Raji (cell line): ENCODE results near the gene SPSB4.

Source experiments
- POLR2A ChIP-seq: IDR thresholded peaks from 2 replicates; pipeline ENCODE4 v1.6.1; 2011; ENCODE audit warnings: low read depth, low read length, control low read depth; ENCODE audit not compliant: insufficient read depth

The SPSB4 gene

GRCh38 chr3:141049681-141050080 lies 1.5 kb upstream of the SPSB4 start:
- TF ChIP-seq POLR2A: no peak

GRCh38 chr3:141051443-141052200 lies 475 bp downstream of the SPSB4 start:
- no peak for TF ChIP-seq POLR2A

- no peak for TF ChIP-seq POLR2A
Observed at GRCh38 chr3:141052201-141053069, 1.3 kb downstream of the SPSB4 start.

DNA sequence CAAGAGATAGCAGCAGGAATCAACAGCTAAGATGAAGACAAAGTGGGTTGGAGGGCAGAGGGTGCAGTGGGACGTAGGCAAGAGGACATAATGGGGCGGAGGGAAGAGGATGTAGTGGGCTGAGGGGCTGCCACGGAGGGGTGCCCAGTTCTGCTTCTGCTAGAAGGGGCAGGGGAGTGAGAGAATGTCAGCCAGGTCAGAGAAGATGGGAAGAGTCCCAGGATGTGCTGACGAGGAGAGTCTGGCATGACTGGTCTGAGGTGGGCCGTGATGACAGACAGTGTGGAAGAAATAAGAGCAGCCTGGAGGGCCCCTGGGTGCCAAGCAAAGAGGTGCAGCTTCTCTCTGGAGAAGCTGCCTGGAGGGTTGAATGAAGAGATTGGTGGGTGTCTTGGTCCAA lies 4.0 kb downstream of the SPSB4 start:
- TF ChIP-seq POLR2A: no peak

DNA sequence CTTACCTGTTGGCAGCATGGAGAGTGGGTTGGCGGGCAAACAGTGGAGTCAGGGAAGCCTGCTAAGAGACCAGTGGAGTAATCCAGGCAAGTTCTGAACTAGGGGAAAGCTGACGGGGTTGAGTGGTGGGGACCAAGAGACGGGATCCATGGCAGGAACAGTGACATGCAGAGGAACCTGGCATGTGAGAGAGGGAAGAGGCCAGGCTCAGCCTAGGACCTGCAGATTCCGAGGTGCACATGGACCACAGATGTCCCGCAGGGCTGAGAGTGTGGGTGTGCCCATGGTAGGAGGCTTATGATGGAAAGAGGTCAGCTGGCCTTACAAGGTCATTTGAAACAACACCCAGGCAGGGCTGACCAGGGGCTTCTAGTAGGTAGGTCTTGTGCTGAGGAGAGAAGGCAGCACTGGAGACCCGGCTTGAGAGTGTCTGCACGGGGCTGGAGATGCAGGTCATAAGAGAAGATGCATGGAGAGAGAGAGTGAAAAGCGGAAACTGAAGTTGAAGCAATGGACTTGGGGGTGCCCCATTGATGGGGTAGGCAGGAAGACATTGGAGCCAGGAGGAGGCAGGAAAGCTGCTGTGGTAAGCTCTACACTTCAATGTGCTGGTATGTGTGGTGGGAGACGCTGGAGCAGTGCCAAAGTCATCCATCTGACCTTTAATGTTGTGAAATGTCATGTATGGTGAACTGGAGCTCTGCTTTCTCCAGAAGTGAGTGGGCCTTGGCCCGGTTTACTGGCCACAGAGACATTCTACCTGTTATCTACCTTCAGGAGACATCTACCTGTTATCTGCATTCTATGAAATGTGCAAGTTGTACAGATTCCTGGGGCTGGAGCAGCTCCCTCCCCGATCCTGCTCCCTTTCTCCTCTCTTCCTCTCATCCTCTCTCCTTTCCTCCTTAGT lies 4.6 kb downstream of the SPSB4 start:
- no peak for TF ChIP-seq POLR2A

DNA sequence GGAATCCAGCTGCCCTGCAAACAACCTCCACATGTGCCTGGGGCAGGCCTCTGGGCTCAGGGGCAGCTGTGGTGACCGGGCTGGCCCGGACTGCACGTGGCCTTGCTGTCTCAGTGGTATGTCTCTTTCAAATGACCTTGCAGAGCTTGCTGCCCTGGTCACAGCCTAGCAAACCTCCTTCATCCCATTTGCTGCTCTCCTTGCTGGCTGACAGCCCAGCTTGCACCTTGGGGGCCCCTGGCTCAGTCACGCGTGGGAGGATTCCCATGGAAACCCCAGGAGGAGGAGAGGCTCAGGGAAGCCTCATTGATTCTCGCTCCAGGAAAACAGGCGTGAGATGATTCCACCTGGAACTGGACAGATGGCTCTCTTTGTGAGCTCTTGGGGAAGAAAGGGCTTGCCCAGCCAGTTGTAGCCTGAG lies 5.6 kb downstream of the SPSB4 start:
- no peak for TF ChIP-seq POLR2A

- no peak for TF ChIP-seq POLR2A
Observed at GRCh38 chr3:141057436-141057835, 6.3 kb downstream of the SPSB4 start.

- TF ChIP-seq POLR2A: no peak
Observed at GRCh38 chr3:141057946-141058800, 7.0 kb downstream of the SPSB4 start.

- no peak for TF ChIP-seq POLR2A
Observed at GRCh38 chr3:141058996-141059395, 7.8 kb downstream of the SPSB4 start.

DNA sequence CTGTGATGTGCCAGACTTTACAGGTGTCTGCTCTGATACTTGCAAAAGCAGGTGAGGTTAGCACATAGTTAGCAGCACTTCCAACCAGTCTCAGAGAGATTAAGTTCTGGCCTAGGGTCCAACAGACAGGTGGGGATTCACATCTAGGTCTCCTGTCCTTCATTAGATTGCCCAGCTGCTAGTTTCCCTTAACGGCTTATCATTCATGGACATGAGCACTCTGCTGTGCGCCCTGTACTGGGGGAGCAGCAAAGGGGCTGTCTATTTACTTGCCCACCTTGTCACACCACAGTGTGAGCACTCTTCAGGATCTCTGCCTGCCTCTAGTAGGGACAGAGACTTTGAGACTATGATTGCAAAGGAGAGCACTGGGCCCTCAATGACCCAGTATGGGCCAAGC lies 8.7 kb downstream of the SPSB4 start:
- TF ChIP-seq POLR2A: no peak

DNA sequence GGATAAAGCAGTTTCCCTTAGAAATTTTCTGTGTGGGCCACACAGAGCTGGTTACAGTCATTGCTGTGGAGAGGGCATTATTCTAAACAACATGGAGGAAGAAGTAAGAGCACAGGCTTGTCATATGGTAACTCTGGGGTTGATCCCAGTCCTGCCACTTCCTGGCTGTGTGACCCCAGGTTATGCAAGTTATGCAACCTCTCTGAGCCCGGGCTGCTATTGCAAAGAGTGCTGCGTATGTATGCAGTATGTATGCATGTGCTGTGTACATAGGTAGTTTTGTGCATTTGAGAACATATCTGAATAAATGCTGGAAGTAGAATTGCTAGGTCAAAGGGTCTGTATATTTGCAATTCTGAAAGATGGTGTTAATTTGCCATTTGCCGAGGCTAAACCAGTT lies 9.2 kb downstream of the SPSB4 start:
- no peak for TF ChIP-seq POLR2A

GRCh38 chr3:141063831-141064230 lies 12.7 kb downstream of the SPSB4 start:
- no peak for TF ChIP-seq POLR2A

GRCh38 chr3:141064255-141064926 lies 13.2 kb downstream of the SPSB4 start:
- TF ChIP-seq POLR2A: no peak

DNA sequence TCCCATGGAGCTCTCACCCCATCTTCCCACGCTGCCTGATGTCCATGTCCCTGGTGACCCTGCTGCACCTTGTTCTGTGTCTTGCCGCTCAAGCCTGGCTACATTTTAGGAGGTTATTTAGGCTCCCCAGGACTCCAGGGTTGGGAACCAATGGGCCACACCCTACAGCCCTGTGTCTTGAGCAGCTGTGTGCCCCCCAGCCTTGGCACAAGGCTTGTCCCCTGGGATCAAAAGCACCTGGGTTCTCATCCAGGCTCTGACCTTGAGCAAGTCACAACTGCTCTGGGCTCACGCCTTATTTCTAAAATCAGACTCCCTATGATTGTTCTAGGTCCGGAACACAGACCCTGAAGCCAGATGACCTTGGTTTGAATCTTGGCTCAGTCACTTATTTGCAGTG lies 14.1 kb downstream of the SPSB4 start:
- TF ChIP-seq POLR2A: no peak
